ENCODE measurements around the gene MYO5C.
A peak's percentile ranks its signal among the peaks of the same experiment; 100 is the strongest.

Gene MYO5C

DNA sequence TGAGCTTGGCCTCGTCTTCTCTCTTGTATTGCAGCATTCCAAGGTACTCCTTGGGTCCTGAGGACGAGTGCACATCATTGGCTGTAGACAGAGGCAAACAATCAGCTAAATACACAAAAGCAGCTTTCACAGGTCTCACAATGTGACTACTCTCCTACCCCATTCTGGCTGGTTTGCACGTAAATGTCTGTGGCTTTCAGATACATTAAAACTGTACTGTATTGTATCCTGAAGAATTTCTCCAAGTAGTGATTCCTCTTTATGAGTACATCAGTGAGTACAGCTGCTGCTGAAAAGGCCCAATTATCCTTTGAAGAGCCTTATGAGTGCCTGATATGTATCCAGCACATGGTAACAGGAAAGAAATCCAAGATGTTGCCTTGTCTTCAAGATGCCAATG lies 82.4 kb downstream of the MYO5C start:
- no peak for DNase-seq (ENCODE audit: low read depth)

- DNase-seq (ENCODE audit: low read depth), result peak; percentile 55
These were observed 87.2 kb downstream of the MYO5C start for GRCh38 chr15:52208306-52208946.

GRCh38 chr15:52207191-52207590 lies 88.4 kb downstream of the MYO5C start:
- no peak for DNase-seq (ENCODE audit: low read depth)

GRCh38 chr15:52206446-52206845 lies 89.2 kb downstream of the MYO5C start:
- DNase-seq (ENCODE audit: low read depth), result no peak

DNA sequence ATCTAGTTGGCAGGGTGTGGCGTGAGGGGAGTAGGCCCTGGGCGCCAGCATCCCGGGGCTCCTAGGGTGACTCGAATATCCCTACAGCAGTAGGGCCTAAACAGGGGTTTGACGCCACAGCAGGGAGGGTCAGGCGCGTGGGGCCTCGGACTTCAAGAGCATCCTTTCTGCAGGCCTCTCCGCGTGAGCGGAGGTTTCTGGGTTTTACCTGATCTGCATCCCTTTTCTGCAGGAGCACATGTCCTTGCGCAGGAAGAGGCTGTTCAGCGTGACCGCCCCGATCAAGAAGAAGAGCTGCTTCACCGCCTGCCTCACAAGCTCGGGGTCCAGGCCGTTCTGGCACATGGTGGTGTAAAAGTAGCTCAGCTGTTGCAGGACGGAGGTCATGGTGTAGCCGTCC lies 90.9 kb downstream of the MYO5C start:
- DNase-seq (ENCODE audit: low read depth), result no peak

GRCh38 chr15:52200831-52201365 lies 94.7 kb downstream of the MYO5C start:
- no peak for DNase-seq (ENCODE audit: low read depth)

GRCh38 chr15:52199271-52199670 lies 96.3 kb downstream of the MYO5C start:
- DNase-seq (ENCODE audit: low read depth), result no peak

GRCh38 chr15:52196891-52197290 lies 98.7 kb downstream of the MYO5C start:
- DNase-seq (ENCODE audit: low read depth), result no peak

DNA sequence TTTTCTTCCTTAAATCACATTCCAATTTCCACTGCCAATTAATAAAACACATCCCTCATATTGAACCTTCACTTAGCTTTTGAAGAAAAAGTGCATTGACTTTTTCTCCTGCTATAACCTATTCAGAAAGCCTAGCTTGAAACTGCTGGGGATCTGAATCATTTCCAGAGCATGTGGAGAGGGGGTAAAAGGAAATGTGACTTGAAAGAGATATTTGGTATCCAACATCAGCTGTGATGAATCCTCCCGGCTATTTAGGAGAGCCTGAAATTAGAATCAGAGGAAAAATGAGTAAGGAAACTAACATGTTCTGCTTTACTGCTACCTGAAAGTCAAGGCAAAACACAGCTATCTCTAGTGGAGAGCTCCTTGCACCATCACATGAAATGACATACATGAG lies 101.8 kb downstream of the MYO5C start:
- no peak for DNase-seq (ENCODE audit: low read depth)

DNA sequence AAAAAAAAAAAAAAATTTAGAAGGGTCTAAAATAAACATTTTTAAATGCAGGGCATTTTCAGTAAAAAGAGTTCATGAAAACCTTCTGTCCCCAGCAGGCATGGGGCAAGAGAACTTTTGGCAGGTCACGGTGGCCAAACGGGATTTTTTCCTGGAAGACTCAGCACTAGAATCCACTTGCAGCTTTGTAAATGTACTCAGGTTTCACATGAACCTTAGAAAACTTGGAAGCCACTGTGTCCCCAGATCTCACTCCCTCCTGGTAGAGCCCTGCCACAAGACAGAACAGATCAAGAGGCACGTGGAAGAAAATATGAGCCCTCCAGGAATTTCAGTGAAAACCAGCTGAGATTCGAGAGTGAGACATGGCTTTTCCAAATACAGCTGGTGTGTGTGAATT lies 102.3 kb downstream of the MYO5C start:
- no peak for DNase-seq (ENCODE audit: low read depth)

DNA sequence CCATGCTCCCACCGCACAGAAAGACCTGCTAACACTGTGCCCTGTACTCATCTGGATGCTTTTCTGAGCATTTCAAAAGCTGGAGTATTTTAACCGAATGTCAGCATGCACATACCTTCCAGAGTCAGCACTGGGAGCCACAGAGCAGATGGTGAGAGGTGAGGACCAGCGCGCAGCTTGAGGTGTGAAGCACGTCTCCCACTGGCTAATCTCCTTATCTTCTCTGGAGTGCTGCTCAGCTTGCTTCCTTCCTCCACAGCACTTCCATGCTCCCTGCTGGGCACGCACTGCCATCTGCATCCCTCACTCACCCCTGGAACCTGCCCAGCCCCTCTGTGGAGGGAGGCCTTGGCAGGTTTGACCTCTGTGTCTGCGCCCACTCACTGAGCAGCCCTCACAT lies 104.4 kb downstream of the MYO5C start, which contains the start of gene GNB5:
Gene GNB5, minus strand, starts transcription at position 186 of the 400 bp plus-strand sequence. CDS start 6,716 bp downstream, outside the sequence.
- no peak for DNase-seq (ENCODE audit: low read depth)

DNA sequence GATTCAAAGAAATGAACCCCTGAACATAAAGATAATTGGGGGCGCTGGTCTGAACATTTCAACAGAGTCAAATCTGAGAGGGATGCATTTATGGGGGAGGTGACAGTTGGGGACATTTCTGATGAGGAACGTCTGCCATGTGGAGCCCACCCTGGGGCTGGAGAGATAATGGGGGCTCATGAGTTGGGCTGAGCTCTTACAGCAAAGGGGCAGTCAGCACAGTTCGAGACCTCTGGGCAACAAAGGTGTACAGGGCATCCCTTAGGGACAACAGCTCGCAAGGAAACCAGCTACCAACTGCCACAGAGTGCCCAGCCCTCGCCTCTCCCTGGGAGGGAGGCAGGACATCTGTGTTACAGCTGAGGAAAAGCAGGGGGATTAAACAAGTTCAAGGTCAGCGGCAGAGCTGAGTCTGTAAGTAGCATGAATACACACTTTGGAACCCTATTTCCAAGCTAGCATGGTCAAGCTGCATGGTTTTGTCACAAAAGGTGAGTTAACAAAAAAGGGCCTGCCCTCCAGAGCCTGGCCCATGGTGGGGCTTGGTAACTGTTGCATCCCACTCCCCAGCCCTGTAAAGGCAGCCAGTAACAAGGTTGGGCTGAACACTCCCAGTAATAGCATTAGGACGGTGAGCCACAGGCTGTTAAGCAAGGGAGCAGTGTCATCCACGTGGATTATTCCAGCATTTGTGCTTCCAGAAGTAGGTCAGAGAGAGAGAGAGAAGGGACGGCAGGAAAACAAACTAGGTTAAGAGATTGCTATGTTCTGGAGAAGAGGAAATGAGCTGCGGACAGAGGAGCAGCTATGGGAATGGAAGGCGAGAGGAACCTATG lies 108.7 kb downstream of the MYO5C start:
- no peak for DNase-seq (ENCODE audit: low read depth)

DNA sequence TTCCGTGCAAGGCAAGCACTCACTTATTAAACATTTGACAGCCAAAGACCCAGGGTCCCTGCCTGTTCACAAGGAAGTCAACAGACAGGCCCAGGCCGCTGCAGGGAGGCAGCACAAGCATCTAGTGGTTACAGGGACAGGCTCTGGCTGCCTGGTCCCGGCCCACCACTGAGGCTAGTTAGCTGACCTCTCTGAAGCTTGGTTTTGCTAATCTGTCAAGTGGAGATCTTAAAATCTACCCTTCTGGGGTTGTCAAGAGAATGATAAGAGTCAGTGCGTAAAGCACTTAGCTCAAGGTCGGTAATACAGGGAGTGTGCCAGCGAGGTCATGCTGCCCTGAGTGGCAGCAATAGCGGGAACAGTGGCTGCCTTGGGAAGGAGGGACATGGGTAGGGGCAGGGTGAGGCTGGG lies 110.4 kb downstream of the MYO5C start:
- DNase-seq (ENCODE audit: low read depth), result no peak

DNA sequence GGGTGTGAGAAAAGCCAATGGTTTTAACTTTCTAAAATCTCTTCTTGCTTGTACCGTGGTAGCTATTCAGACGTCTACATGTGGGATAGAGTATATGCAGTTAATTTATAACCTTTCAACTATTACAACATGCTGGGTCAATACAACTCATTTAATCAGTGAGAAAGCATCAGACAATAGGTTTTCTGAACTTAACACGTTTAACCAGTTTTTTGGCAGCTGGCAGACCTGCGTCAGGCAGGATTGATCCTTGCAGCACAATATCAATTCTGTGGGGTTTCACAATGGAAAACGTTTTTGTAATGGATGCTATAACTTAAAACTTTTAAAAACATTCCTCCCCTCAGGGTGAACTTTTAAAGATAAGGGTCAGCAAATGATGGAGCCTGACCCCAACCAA lies 110.9 kb downstream of the MYO5C start:
- no peak for DNase-seq (ENCODE audit: low read depth)

GRCh38 chr15:52183562-52184173 lies 111.9 kb downstream of the MYO5C start:
- DNase-seq (ENCODE audit: low read depth), result no peak

GRCh38 chr15:52181938-52182780 lies 113.4 kb downstream of the MYO5C start:
- DNase-seq (ENCODE audit: low read depth), result no peak

- DNase-seq (ENCODE audit: low read depth), result no peak
These were observed 114.7 kb downstream of the MYO5C start for GRCh38 chr15:52180851-52181450.

GRCh38 chr15:52180196-52180835 lies 115.3 kb downstream of the MYO5C start:
- DNase-seq (ENCODE audit: low read depth), result no peak

DNA sequence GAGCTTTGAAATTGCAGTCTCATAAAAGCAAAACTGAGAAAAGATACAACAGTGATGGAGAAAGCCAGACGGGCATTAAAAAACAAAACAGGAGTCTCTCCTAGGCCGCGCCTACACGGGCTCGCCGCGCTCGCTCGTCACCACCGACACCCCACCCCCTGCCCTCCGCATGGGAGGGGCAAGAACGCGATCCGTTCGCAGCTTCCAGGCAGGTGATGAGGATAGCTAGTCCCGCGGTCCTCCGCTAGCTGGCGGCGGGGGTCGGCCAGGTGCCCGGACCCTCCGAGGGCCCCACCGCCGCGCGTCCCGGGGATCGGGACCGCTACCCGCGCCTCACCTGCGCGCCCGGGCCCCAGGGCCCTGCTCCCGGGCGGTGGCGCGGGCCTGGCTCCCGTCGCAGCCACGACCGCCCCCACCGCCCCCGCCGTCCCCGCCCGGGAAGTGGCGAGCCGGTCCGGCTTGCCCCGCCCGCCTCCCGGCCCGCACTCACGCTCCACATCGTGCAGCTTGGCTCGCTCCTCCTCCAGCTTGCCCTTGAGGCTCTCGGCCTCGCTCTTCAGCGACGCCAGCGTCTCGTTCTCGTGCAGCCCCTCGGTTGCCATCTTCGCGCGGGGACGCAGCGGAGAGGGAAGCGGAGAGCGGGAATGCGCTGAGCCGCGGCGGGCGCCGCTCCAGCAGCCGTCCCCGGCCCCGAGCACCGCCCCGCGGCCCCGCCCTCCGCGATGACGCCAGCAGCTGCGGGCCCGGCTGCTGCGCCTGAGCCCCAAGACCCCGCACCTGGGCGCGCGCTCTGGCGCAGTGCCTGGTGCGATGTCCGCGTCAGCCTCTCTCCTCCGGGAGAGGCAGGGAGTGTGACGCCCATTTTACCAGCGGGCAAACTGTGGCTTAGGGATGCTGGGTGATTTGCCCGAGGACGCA lies 116.1 kb downstream of the MYO5C start:
- DNase-seq (ENCODE audit: low read depth), result peak; percentile 78

DNA sequence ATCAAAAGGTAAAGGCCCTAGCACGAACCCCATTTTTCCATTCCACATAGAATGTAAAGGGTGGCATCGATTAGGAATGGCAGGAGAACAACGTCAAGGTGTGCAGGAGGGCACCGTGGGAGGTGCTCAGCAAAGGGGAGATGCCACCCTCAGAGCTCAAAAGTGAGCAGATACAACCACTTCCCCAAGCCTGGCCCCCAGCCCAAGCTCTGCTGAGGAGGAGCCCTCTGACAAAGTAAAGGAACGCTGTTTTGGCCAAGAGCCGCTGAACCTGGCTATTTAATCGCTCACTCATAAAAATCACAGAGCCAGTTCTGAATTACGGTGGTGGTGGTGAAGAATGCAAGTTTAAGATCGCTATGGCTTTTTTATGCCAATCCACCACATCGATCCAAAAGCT lies 116.8 kb downstream of the MYO5C start:
- DNase-seq (ENCODE audit: low read depth), result no peak

All from stimulated activated CD8-positive, alpha-beta memory T cell treated with anti-CD3 and anti-CD28 coated beads, Interleukin-4, amount 100 ng/mL, for 24 hours (primary cell).